Skin of body (tissue), 2 donors: ENCODE data around the gene TBX3. TPM values are rescaled to one million over a fixed set of nuclear protein-coding genes. Genes with fewer than 3 reads are reported as not detected.

ENCODE experiments used
- DNase-seq: peaks from one replicate; lab custom pipeline; 2025; lab: John Stamatoyannopoulos, UW
- total RNA-seq: library from RNA; depleted of rRNA; stranded (reverse); fragments of >200 nt; gene quantifications from one replicate; pipeline ENCODE4 v1.2.3, GENCODE V29; 2014

The TBX3 gene
- total RNA-seq, 1 donor from 2014 or later = 14.7 TPM

DNA sequence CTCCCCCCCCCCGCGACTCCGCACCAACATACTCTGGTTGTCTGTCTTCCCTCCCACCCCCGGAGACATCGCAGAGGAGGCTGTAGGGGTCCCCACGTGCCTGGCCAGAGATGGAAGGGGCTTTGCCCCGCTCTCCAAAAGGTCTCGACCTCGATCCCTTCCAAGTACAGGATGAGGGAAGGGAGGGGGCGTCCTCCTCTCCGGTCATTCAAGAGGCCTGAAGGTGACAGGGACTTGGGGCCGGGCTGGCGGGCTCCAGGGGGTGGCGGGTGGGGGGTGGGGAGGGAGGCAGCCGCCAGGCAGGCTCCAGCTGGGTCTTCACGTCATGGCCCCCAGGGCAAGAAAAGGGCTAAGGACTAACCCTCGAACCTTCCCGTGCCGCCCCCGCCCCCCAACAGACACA, 15.1 kb downstream of the TBX3 start:
- no peak for DNase-seq

- DNase-seq = peak; percentile 60
Measured at GRCh38 chr12:114668151-114668885, 15.7 kb downstream of the TBX3 start.

GRCh38 chr12:114667669-114668150, 16.3 kb downstream of the TBX3 start:
- no peak for DNase-seq

- no peak for DNase-seq
Measured at GRCh38 chr12:114666746-114667668, 17.0 kb downstream of the TBX3 start.

- DNase-seq = no peak
Measured at GRCh38 chr12:114665411-114666260, 18.3 kb downstream of the TBX3 start.

- no peak for DNase-seq
Measured at GRCh38 chr12:114664651-114665320, 19.2 kb downstream of the TBX3 start.

DNA sequence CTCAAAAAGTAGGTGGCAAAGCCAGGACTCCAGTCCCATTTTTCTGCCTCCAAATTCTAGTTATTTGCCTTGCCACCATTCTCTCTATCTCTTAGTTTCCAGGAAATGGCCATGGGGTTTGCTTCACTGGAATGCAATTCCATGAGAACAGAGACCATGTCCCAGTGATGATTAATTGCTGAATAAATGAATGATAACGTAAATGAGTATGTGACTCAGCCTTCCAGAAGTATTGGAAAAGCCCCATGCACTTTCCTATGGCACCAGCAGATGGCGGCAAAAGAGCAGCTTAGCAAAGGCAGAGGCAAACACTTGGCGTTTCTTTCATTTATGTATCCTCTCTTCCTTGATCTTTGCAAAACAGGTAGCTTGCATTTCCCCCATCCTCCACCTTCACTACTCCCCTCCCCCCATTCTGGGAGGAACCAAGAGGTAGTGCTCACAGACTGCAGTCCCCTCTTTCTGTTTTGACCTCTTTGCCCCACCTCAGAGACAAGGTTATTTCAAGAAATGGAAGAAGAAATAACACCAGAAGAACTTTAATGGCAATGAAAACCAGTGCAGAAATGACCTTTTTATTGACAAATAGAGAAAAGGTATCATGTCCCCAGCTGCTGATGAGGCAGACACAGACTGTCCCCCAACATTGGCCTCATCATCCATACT, 21.3 kb downstream of the TBX3 start:
- peak; percentile 59 for DNase-seq

DNA sequence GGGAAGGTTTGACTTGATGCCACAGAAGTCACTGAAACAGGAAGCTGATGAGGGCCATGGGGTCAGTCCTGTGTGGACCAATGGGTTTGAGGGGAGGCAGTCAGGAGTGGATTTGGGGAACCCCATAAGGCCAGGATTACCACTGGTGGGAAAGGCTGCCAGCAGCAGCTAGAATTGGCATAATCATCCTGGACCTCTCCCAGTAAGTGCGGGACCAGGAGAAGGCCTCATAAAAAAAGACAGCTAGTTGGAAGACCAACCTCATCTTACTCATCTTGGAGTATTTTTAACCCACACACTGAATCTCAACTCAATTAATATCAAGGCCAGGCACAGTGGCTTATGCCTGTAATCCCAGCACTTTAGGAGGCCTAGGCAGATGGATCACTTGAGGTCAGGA, 22.7 kb downstream of the TBX3 start:
- no peak for DNase-seq

GRCh38 chr12:114659084-114659483, 24.9 kb downstream of the TBX3 start:
- DNase-seq = no peak

- DNase-seq = no peak
Measured at GRCh38 chr12:114658002-114658441, 26.0 kb downstream of the TBX3 start.

- DNase-seq = no peak
Measured at GRCh38 chr12:114657597-114657920, 26.4 kb downstream of the TBX3 start.

GRCh38 chr12:114656906-114657596, 26.9 kb downstream of the TBX3 start:
- DNase-seq = no peak

GRCh38 chr12:114655934-114656749, 27.8 kb downstream of the TBX3 start:
- no peak for DNase-seq

- no peak for DNase-seq
Measured at GRCh38 chr12:114649585-114649984, 34.4 kb downstream of the TBX3 start.

DNA sequence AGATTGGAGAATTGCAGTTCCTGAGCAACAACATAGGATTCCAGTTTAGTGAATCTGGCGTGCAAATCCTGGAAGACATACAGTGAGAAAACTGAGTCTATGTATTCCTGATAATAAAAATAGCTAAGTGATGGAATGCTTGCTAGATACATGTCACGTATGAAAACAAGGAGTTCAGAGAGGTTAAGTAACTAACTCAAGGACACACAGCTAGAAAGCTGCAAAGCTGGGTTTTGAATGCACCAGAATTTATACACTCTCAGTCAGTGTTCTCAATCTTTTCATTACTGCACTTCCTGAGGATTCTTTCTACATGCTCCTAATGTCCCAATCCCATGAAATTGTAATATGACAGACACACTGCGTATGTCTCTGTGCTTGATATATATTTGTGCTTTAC, 35.3 kb downstream of the TBX3 start:
- DNase-seq = no peak

DNA sequence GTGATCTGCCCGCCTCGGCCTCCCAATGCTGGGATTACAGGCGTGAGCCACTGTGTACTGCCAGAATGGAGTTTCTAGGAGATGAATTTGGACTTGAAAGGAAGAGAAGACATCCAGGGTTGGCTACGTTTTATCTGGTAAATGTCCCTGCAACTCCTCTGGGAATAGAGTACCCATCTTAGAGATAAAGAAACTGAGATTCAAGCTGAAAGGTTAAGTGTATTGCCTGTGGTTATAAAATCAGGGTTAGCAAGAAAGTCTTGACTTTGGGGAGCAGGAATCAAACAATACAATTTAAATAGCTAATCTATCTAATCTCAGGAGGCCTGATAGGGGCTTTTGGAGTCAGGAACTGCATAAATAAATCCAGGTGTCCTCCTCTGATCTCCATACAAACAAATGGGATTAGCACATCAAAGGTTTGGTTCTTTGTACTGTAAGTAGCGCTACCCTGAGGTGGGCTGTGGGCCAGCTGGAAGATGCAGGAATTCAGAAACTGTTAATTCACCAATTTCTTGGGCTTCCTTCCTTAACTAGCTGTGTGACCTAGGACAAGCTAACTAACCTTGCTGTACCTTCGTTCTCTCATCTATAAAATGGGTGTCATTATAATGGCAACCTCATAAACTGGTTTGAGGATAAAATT, 45.1 kb downstream of the TBX3 start:
- DNase-seq = no peak

- no peak for DNase-seq
Measured at GRCh38 chr12:114636723-114637480, 47.1 kb downstream of the TBX3 start.

DNA sequence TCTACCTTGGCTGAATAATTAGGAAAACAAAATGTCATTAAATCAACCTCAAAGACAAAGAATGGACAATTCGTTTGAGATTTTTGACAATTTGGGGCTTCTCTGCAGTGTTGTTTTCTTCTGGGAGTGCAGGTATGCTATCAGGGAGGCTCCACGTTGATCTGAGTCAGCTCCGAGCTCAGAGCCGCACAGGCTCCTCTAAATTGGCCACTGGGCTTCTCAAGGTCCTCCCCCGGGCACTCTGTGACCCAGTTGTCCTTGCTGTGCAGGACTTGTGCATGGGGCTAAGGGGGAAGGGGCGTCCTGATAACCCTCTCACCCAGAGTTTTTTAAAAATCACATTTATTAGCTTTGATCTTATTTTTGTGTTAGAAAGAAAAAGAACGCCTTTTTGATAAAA, 52.7 kb downstream of the TBX3 start:
- no peak for DNase-seq
